Right atrium auricular region (tissue), 2 donors: Measurements from ENCODE around the gene RFPL3. TPM values are rescaled to one million over a fixed set of nuclear protein-coding genes. Genes with fewer than 3 reads are reported as not detected.
"Not testable (repeated sequence)": the region's sequence is repeated elsewhere in the genome, so short reads cannot be mapped to it uniquely, and the experiment has no call there.

Experiments used
- DNase-seq: peaks from one replicate; pipeline ENCODE4 v3.0.0-alpha.2; 2019; ENCODE audit warnings: low spot score
- H3K27ac ChIP-seq, 2 donors: fragments of 200-600 bp; sonication (generic); 1 replicate in 1 of 2; 2 replicates in 1 of 2; pipeline ENCODE4 v1.5.1; 2016 to 2019
- H3K27me3 ChIP-seq, 2 donors: fragments of 200-600 bp; sonication (generic); one replicate each; pipeline versions ENCODE4 v1.5.1 to v1.6.0; 2017 to 2019
- H3K36me3 ChIP-seq: fragments of 200-600 bp; sonication (generic); one replicate; pipeline ENCODE4 v1.5.1; 2016
- H3K4me1 ChIP-seq, 2 donors: fragments of 200-600 bp; sonication (generic); one replicate each; pipeline versions ENCODE4 v1.5.1 to v1.6.0; 2017 to 2019
- H3K4me3 ChIP-seq, 2 donors: fragments of 200-600 bp; sonication (generic); 1 replicate in 1 of 2; 2 replicates in 1 of 2; pipeline ENCODE4 v1.5.1; 2017 to 2019; ENCODE audit warnings: mild to moderate bottlenecking in 1 of 2, moderate library complexity in 1 of 2
- H3K9me3 ChIP-seq, 2 donors: fragments of 200-600 bp; sonication (generic); one replicate each; pipeline ENCODE4 v1.5.1; 2019
- CTCF ChIP-seq, 2 donors: fragments of 200-600 bp; sonication (generic); IDR thresholded peaks; one replicate each; pipeline ENCODE4 v1.5.1; 2019; ENCODE audit warnings: antibody characterized with exemption in 2 of 2
- total RNA-seq, 2 donors: library from RNA; depleted of rRNA; stranded (reverse); fragments of >200 nt; gene quantifications; one replicate each; pipeline ENCODE4 v1.1.0, GENCODE V29; 2016

The RFPL3 gene
- total RNA-seq, 2 donors from 2014 or later: not detected

- no peak for TF ChIP-seq CTCF (IDR thresholded peaks at IDR 0.05)
- Histone ChIP-seq H3K4me1 (no peaks in the 10 kb centered on the region), H3K9me3 (no peaks in the 10 kb centered on the region), H3K4me3 (peak overlapping the region in 1 of 2 donors; percentile 34), H3K36me3 (no peaks in the 10 kb centered on the region), H3K27ac (no peak overlapping the region), H3K27me3 (no peaks in the 10 kb centered on the region)
- no peak for DNase-seq
These were observed 4.4 kb upstream of the RFPL3 start for GRCh38 chr22:32353292-32353691.

GRCh38 chr22:32353840-32354239 lies 3.8 kb upstream of the RFPL3 start:
- Histone ChIP-seq H3K9me3 (no peaks in the 10 kb centered on the region), H3K4me1 (no peaks in the 10 kb centered on the region), H3K36me3 (no peaks in the 10 kb centered on the region), H3K27me3 (no peaks in the 10 kb centered on the region), H3K27ac (no peak overlapping the region), H3K4me3 (peak overlapping the region in 1 of 2 donors; percentile 34)
- DNase-seq: no peak
- no peak for TF ChIP-seq CTCF (IDR thresholded peaks at IDR 0.05)

- Histone ChIP-seq H3K4me1 (no peaks in the 10 kb centered on the region), H3K27ac (no peak overlapping the region), H3K4me3 (peak overlapping the region; percentile 14 to 34), H3K27me3 (no peaks in the 10 kb centered on the region), H3K9me3 (no peaks in the 10 kb centered on the region), H3K36me3 (no peaks in the 10 kb centered on the region)
- TF ChIP-seq CTCF (IDR thresholded peaks at IDR 0.05): no peak
- DNase-seq: no peak
These were observed 3.0 kb upstream of the RFPL3 start for GRCh38 chr22:32354360-32355351.

GRCh38 chr22:32355760-32356159 lies 1.9 kb upstream of the RFPL3 start:
- no peak for DNase-seq
- H3K4me3 ChIP-seq: no peak overlapping the region
- H3K4me1 ChIP-seq: no peaks in the 10 kb centered on the region
- H3K27ac ChIP-seq: no peak overlapping the region
- no peaks in the 10 kb centered on the region for H3K27me3 ChIP-seq
- H3K9me3 ChIP-seq: no peaks in the 10 kb centered on the region
- TF ChIP-seq CTCF (IDR thresholded peaks at IDR 0.05): no peak
- H3K36me3 ChIP-seq: no peaks in the 10 kb centered on the region

GRCh38 chr22:32360096-32360495 lies 2.4 kb downstream of the RFPL3 start:
- H3K36me3 ChIP-seq, H3K27ac ChIP-seq, H3K4me3 ChIP-seq, H3K27me3 ChIP-seq, H3K4me1 ChIP-seq, H3K9me3 ChIP-seq, DNase-seq: not testable (repeated sequence)

- Histone ChIP-seq H3K27me3 (no peaks in the 10 kb centered on the region), H3K36me3 (no peaks in the 10 kb centered on the region), H3K4me1 (no peaks in the 10 kb centered on the region), H3K4me3 (no peak overlapping the region), H3K27ac (no peak overlapping the region), H3K9me3 (no peaks in the 10 kb centered on the region)
- no peak for TF ChIP-seq CTCF (IDR thresholded peaks at IDR 0.05)
- no peak for DNase-seq
These were observed 3.6 kb downstream of the RFPL3 start for GRCh38 chr22:32361257-32361656.
